Fibroblast of mammary gland (primary cell): ENCODE measurements around the gene CRISP1.
"Not testable (repeated sequence)": the region's sequence is repeated elsewhere in the genome, so short reads cannot be mapped to it uniquely, and the experiment has no call there.

Source experiments
- DNase-seq: peaks from one replicate; pipeline ENCODE4 v3.0.0-alpha.2; 2010; ENCODE audit warnings: low read depth
- H3K4me3 ChIP-seq: 2 replicates; pipeline ENCODE4 v1.5.1; 2011; ENCODE audit warnings: low read depth, mild to moderate bottlenecking, low read length, moderate library complexity; ENCODE audit not compliant: control insufficient read depth
- CTCF ChIP-seq: conservative IDR thresholded peaks from 2 replicates; pipeline ENCODE4 v1.5.1; 2011; ENCODE audit warnings: low read depth, low read length, inconsistent platforms; ENCODE audit not compliant: control insufficient read depth, insufficient read depth

CRISP1 gene

GRCh38 chr6:49906526-49906925 lies 40.2 kb upstream of the CRISP1 start:
- no peak overlapping the region for H3K4me3 ChIP-seq
- TF ChIP-seq CTCF = no peak
- no peak for DNase-seq

GRCh38 chr6:49905296-49905695 lies 39.0 kb upstream of the CRISP1 start:
- no peak for DNase-seq
- no peak for TF ChIP-seq CTCF

GRCh38 chr6:49902856-49903255 lies 36.5 kb upstream of the CRISP1 start:
- no peak overlapping the region for H3K4me3 ChIP-seq
- no peak for DNase-seq

More at GRCh38 chr6:49905296-49905695, 39.0 kb upstream of the CRISP1 start:
- H3K4me3 ChIP-seq = no peak overlapping the region

GRCh38 chr6:49898904-49899566 lies 32.7 kb upstream of the CRISP1 start:
- no peak overlapping the region for H3K4me3 ChIP-seq
- DNase-seq = no peak
- TF ChIP-seq CTCF = no peak

More at GRCh38 chr6:49902856-49903255, 36.5 kb upstream of the CRISP1 start:
- no peak for TF ChIP-seq CTCF

GRCh38 chr6:49895553-49895952 lies 29.2 kb upstream of the CRISP1 start:
- not testable (repeated sequence) for DNase-seq, H3K4me3 ChIP-seq

- DNase-seq = no peak
- no peak for TF ChIP-seq CTCF
- no peak overlapping the region for H3K4me3 ChIP-seq
Measured at GRCh38 chr6:49892280-49892679, 25.9 kb upstream of the CRISP1 start.

- no peak for TF ChIP-seq CTCF
- no peak overlapping the region for H3K4me3 ChIP-seq
- no peak for DNase-seq
Measured at GRCh38 chr6:49890988-49891387, 24.7 kb upstream of the CRISP1 start.
